ENCODE measurements around the gene HCRT.
A peak's percentile ranks its signal among the peaks of the same experiment; 100 is the strongest.

HCRT gene

GRCh38 chr17:42180411-42180921, 4.8 kb downstream of the HCRT start:
- TF ChIP-seq PAX5 (IDR thresholded peaks at IDR 0.05; ENCODE audit: insufficient read depth, low read length, severe bottlenecking) (no peak), TAF1 (IDR thresholded peaks at IDR 0.05; ENCODE audit: low read depth, low read length) (no peak), POU2F2 (IDR thresholded peaks at IDR 0.05; ENCODE audit: low read depth, low read length) (no peak), POLR2A (IDR thresholded peaks at IDR 0.05; ENCODE audit: low read depth, low read length) (no peak), POLR2AphosphoS5 (IDR thresholded peaks at IDR 0.05; ENCODE audit: low read depth, low read length) (no peak), SPI1 (IDR thresholded peaks at IDR 0.05; ENCODE audit: low read depth, low read length) (no peak)
- no peak for DNase-seq (ENCODE audit: insufficient read length, low spot score)
- no peak for FAIRE-seq

- peak; percentile 38 for FAIRE-seq
- TF ChIP-seq SPI1 (IDR thresholded peaks at IDR 0.05; ENCODE audit: low read depth, low read length) = no peak
- TF ChIP-seq POLR2A (IDR thresholded peaks at IDR 0.05; ENCODE audit: low read depth, low read length) = no peak
- TF ChIP-seq POLR2AphosphoS5 (IDR thresholded peaks at IDR 0.05; ENCODE audit: low read depth, low read length) = no peak
- no peak for TF ChIP-seq POU2F2 (IDR thresholded peaks at IDR 0.05; ENCODE audit: low read depth, low read length)
- TF ChIP-seq TAF1 (IDR thresholded peaks at IDR 0.05; ENCODE audit: low read depth, low read length) = no peak
- TF ChIP-seq PAX5 (IDR thresholded peaks at IDR 0.05; ENCODE audit: insufficient read depth, low read length, severe bottlenecking) = no peak
- no peak for DNase-seq (ENCODE audit: insufficient read length, low spot score)
These were observed 5.3 kb downstream of the HCRT start for GRCh38 chr17:42179911-42180410.

- FAIRE-seq (peak; percentile 77), DNase-seq (ENCODE audit: insufficient read length, low spot score) (no peak)
- no peak for TF ChIP-seq POLR2A (IDR thresholded peaks at IDR 0.05; ENCODE audit: low read depth, low read length)
- no peak for TF ChIP-seq POU2F2 (IDR thresholded peaks at IDR 0.05; ENCODE audit: low read depth, low read length)
- TF ChIP-seq POLR2AphosphoS5 (IDR thresholded peaks at IDR 0.05; ENCODE audit: low read depth, low read length) = no peak
- TF ChIP-seq TAF1 (IDR thresholded peaks at IDR 0.05; ENCODE audit: low read depth, low read length) = no peak
These were observed 5.9 kb downstream of the HCRT start for GRCh38 chr17:42179335-42179734.

- peak; percentile 55 for DNase-seq (ENCODE audit: insufficient read length, low spot score)
- TF ChIP-seq POLR2A (IDR thresholded peaks at IDR 0.05; ENCODE audit: low read depth, low read length) = no peak
- TF ChIP-seq SPI1 (IDR thresholded peaks at IDR 0.05; ENCODE audit: low read depth, low read length) = peak; percentile 43; the same call in 1 of the 2 replicates
- TF ChIP-seq POU2F2 (IDR thresholded peaks at IDR 0.05; ENCODE audit: low read depth, low read length) = no peak
- TF ChIP-seq PAX5 (IDR thresholded peaks at IDR 0.05; ENCODE audit: insufficient read depth, low read length, severe bottlenecking) = no peak
- no peak for TF ChIP-seq POLR2AphosphoS5 (IDR thresholded peaks at IDR 0.05; ENCODE audit: low read depth, low read length)
- peak; percentile 76 for FAIRE-seq
These were observed 6.4 kb downstream of the HCRT start for GRCh38 chr17:42178817-42179216.

- DNase-seq (ENCODE audit: insufficient read length, low spot score) (no peak), FAIRE-seq (no peak)
- TF ChIP-seq PAX5 (IDR thresholded peaks at IDR 0.05; ENCODE audit: insufficient read depth, low read length, severe bottlenecking) (no peak), SPI1 (IDR thresholded peaks at IDR 0.05; ENCODE audit: low read depth, low read length) (no peak), POU2F2 (IDR thresholded peaks at IDR 0.05; ENCODE audit: low read depth, low read length) (no peak), POLR2A (IDR thresholded peaks at IDR 0.05; ENCODE audit: low read depth, low read length) (no peak), POLR2AphosphoS5 (IDR thresholded peaks at IDR 0.05; ENCODE audit: low read depth, low read length) (no peak), TAF1 (IDR thresholded peaks at IDR 0.05; ENCODE audit: low read depth, low read length) (no peak)
These were observed 7.6 kb downstream of the HCRT start for GRCh38 chr17:42177684-42178083.

GRCh38 chr17:42174126-42174783, 11.0 kb downstream of the HCRT start:
- DNase-seq (ENCODE audit: insufficient read length, low spot score) (no peak), FAIRE-seq (no peak)
- no peak for TF ChIP-seq PAX5 (IDR thresholded peaks at IDR 0.05; ENCODE audit: insufficient read depth, low read length, severe bottlenecking)
- no peak for TF ChIP-seq POLR2AphosphoS5 (IDR thresholded peaks at IDR 0.05; ENCODE audit: low read depth, low read length)
- no peak for TF ChIP-seq POLR2A (IDR thresholded peaks at IDR 0.05; ENCODE audit: low read depth, low read length)
- TF ChIP-seq POU2F2 (IDR thresholded peaks at IDR 0.05; ENCODE audit: low read depth, low read length) = no peak
- no peak for TF ChIP-seq TAF1 (IDR thresholded peaks at IDR 0.05; ENCODE audit: low read depth, low read length)
- no peak for TF ChIP-seq SPI1 (IDR thresholded peaks at IDR 0.05; ENCODE audit: low read depth, low read length)

GRCh38 chr17:42171831-42172230, 13.4 kb downstream of the HCRT start:
- no peak for DNase-seq (ENCODE audit: insufficient read length, low spot score)
- no peak for FAIRE-seq
- no peak for TF ChIP-seq SPI1 (IDR thresholded peaks at IDR 0.05; ENCODE audit: low read depth, low read length)
- no peak for TF ChIP-seq PAX5 (IDR thresholded peaks at IDR 0.05; ENCODE audit: insufficient read depth, low read length, severe bottlenecking)
- TF ChIP-seq TAF1 (IDR thresholded peaks at IDR 0.05; ENCODE audit: low read depth, low read length) = no peak
- no peak for TF ChIP-seq POLR2A (IDR thresholded peaks at IDR 0.05; ENCODE audit: low read depth, low read length)
- no peak for TF ChIP-seq POLR2AphosphoS5 (IDR thresholded peaks at IDR 0.05; ENCODE audit: low read depth, low read length)
- TF ChIP-seq POU2F2 (IDR thresholded peaks at IDR 0.05; ENCODE audit: low read depth, low read length) = no peak

GRCh38 chr17:42169351-42169750, 15.9 kb downstream of the HCRT start:
- FAIRE-seq = no peak
- no peak for DNase-seq (ENCODE audit: insufficient read length, low spot score)
- no peak for TF ChIP-seq POLR2AphosphoS5 (IDR thresholded peaks at IDR 0.05; ENCODE audit: low read depth, low read length)
- TF ChIP-seq SPI1 (IDR thresholded peaks at IDR 0.05; ENCODE audit: low read depth, low read length) = no peak
- TF ChIP-seq PAX5 (IDR thresholded peaks at IDR 0.05; ENCODE audit: insufficient read depth, low read length, severe bottlenecking) = no peak
- TF ChIP-seq POU2F2 (IDR thresholded peaks at IDR 0.05; ENCODE audit: low read depth, low read length) = no peak

GRCh38 chr17:42167807-42168206, 17.4 kb downstream of the HCRT start:
- TF ChIP-seq PAX5 (IDR thresholded peaks at IDR 0.05; ENCODE audit: insufficient read depth, low read length, severe bottlenecking) (no peak), SPI1 (IDR thresholded peaks at IDR 0.05; ENCODE audit: low read depth, low read length) (no peak), POU2F2 (IDR thresholded peaks at IDR 0.05; ENCODE audit: low read depth, low read length) (no peak), POLR2AphosphoS5 (IDR thresholded peaks at IDR 0.05; ENCODE audit: low read depth, low read length) (no peak), POLR2A (IDR thresholded peaks at IDR 0.05; ENCODE audit: low read depth, low read length) (no peak), TAF1 (IDR thresholded peaks at IDR 0.05; ENCODE audit: low read depth, low read length) (no peak)
- FAIRE-seq = no peak
- DNase-seq (ENCODE audit: insufficient read length, low spot score) = no peak

All from GM12891 (cell line).